Thyroid gland (tissue), 4 donors: ENCODE data around the gene ASPM.

ENCODE experiments used
- POLR2A ChIP-seq, 2 donors: fragments of 450-650 bp; IDR thresholded peaks; one replicate each; pipeline ENCODE4 v1.6.1; 2017; ENCODE audit warnings: antibody characterized with exemption in 2 of 2, mild to moderate bottlenecking in 2 of 2, moderate library complexity in 1 of 2
- TF ChIP-seq, protein P1 (sequence below), 6 experiments: fragments of 200-600 bp in 3 of 6; fragments of 450-650 bp in 3 of 6; sonication (generic) in 3 of 6; IDR thresholded peaks; one replicate each; pipeline ENCODE4 v1.5.1; 2016 to 2019; ENCODE audit warnings: antibody characterized with exemption in 6 of 6, mild to moderate bottlenecking in 2 of 6, inconsistent platforms in 1 of 6, moderate library complexity in 1 of 6

DNA sequence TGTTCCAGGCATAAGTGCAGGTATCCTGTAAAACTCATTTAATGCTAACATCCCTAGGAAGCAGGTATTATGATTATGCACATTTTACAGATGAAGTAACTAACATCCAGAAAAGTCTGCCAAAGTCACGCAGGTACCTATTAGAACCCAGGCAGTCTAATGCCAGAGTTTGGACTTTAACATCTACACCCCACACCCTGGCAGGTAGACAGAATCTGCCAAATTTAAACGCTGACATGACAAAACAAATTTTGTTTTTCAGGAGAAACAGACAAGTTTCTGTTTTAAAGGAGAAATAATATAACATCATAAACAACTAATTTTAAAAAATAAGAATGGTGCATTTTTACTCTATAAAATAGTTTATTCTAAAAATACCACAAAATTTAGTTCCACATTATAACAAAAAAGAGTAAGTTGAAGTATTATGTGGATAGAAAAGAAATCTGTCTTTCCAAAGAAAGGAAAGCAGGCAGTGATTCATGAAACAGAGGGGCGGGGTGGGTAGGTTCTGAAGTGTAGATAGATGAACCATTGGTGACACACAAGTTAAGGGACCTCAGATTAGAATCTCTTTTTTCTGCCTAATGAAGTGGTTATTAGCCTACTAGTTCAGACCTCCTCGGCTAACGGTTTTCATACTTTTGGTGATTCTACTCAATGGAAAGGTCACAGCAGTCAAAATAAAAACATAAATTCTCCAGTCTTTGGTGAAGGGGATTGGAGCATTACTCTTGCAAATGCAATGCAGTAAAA is 1.7 kb downstream of the ASPM start:
- TF ChIP-seq, protein P1, sequence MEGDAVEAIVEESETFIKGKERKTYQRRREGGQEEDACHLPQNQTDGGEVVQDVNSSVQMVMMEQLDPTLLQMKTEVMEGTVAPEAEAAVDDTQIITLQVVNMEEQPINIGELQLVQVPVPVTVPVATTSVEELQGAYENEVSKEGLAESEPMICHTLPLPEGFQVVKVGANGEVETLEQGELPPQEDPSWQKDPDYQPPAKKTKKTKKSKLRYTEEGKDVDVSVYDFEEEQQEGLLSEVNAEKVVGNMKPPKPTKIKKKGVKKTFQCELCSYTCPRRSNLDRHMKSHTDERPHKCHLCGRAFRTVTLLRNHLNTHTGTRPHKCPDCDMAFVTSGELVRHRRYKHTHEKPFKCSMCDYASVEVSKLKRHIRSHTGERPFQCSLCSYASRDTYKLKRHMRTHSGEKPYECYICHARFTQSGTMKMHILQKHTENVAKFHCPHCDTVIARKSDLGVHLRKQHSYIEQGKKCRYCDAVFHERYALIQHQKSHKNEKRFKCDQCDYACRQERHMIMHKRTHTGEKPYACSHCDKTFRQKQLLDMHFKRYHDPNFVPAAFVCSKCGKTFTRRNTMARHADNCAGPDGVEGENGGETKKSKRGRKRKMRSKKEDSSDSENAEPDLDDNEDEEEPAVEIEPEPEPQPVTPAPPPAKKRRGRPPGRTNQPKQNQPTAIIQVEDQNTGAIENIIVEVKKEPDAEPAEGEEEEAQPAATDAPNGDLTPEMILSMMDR (IDR thresholded peaks at IDR 0.05) = no peak
- no peak for TF ChIP-seq POLR2A (IDR thresholded peaks at IDR 0.05)
